AG04450 (cell line): Measurements from ENCODE around the gene KRT83. TPM values are rescaled to one million over a fixed set of nuclear protein-coding genes. Genes with fewer than 3 reads are reported as not detected.

Experiments
- CTCF ChIA-PET: fragments of 300-600, 350-600 bp; formaldehyde crosslinking; extraction: SDS; loops from one replicate; lab custom pipeline; 2022; ENCODE audit warnings: antibody characterized with exemption, inconsistent platforms; lab: Charles Lee
- POLR2A ChIA-PET: fragments of 350-600 bp; formaldehyde crosslinking; extraction: SDS; loops from one replicate; lab custom pipeline; 2021; ENCODE audit warnings: antibody characterized with exemption, inconsistent platforms; lab: Yijun Ruan, JAX
- DNase-seq: peaks from one replicate; pipeline ENCODE4 v3.0.0-alpha.2; 2011; ENCODE audit warnings: low read depth, low spot score
- H3K27ac ChIP-seq: one replicate; pipeline ENCODE4 v1.5.1; 2012; ENCODE audit warnings: low read depth, low read length, control low read depth
- H3K27me3 ChIP-seq: one replicate; pipeline ENCODE4 v1.6.0; 2012; ENCODE audit warnings: low read length; ENCODE audit not compliant: control insufficient read depth, insufficient read depth
- H3K4me3 ChIP-seq: 2 replicates; pipeline ENCODE4 v1.5.1; 2011; ENCODE audit warnings: mild to moderate bottlenecking, low read depth, low read length, control low read depth
- H3K9me3 ChIP-seq: 2 replicates; pipeline ENCODE4 v1.5.1; 2012; ENCODE audit warnings: low read length; ENCODE audit not compliant: control insufficient read depth, insufficient read depth
- polyA plus RNA-seq: library from polyadenylated mRNA; depleted of rRNA; stranded (reverse); fragments of >200 nt; gene quantifications from 2 replicates; pipeline ENCODE4 v1.2.3, GENCODE V29; 2011
- TF ChIP-seq, protein P1 (sequence below): IDR thresholded peaks from 2 replicates; pipeline ENCODE4 v1.5.1; 2011; ENCODE audit warnings: low read depth, low read length, control low read depth, inconsistent platforms

Gene KRT83
- polyA plus RNA-seq, 1 experiment: 0.04 TPM

DNA sequence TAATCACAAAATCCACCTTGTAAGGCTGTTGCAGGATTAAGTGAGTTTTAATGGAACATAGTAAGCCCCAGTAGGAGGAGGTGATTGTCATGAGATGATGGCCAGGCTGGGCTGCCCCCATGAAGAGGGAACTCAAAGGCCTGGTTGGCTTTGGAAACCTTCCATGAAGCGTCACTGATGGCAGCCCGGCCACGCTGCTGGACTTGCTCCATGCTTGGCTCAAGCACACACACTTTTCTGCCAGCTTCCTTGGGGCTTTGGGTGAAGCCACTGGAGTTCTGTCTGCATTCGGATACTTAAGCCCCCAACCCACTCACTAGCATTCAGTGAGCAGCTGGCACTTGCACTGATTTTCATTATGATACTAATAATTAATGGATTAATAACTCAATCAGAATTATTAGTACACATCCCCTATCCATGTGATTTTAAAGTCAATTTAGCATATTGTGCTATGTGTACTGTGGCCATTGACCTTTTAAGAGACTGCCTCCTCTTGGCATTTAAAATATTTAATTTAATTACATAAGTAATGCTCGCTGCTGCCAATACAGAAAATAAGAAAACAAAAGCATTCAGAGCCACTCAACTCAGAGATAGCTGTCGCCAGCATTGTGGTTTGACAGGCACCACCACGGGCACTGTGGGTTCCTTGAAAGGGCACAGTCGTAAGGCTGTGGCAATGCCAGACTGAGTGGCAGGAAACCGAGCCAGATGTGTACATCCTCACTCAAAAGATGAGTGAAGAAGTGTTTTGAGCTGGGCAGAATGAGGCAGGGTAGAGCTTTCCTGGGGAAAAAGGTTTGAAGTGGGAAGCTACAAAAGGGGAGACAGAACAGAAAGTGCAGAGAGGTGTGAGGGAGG lies 30.2 kb upstream of the KRT83 start:
- H3K27ac ChIP-seq: no peak overlapping the region
- H3K9me3 ChIP-seq: no peaks in the 10 kb centered on the region; the same call in 1 of the 2 replicates
- CTCF ChIA-PET: interaction anchor here (0.8 to 2.0 kb wide), 3 partner anchors 11 to 24 kb away, joined by 3 to 7 read pairs (median 3); no protein-coding TSS in a partner anchor
- TF ChIP-seq, protein P1, sequence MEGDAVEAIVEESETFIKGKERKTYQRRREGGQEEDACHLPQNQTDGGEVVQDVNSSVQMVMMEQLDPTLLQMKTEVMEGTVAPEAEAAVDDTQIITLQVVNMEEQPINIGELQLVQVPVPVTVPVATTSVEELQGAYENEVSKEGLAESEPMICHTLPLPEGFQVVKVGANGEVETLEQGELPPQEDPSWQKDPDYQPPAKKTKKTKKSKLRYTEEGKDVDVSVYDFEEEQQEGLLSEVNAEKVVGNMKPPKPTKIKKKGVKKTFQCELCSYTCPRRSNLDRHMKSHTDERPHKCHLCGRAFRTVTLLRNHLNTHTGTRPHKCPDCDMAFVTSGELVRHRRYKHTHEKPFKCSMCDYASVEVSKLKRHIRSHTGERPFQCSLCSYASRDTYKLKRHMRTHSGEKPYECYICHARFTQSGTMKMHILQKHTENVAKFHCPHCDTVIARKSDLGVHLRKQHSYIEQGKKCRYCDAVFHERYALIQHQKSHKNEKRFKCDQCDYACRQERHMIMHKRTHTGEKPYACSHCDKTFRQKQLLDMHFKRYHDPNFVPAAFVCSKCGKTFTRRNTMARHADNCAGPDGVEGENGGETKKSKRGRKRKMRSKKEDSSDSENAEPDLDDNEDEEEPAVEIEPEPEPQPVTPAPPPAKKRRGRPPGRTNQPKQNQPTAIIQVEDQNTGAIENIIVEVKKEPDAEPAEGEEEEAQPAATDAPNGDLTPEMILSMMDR: no peak
- H3K27me3 ChIP-seq: peaks cover 27% of the 10 kb centered on the region
- POLR2A ChIA-PET: no interaction called here
- no peak for DNase-seq
- H3K4me3 ChIP-seq: no peak overlapping the region

DNA sequence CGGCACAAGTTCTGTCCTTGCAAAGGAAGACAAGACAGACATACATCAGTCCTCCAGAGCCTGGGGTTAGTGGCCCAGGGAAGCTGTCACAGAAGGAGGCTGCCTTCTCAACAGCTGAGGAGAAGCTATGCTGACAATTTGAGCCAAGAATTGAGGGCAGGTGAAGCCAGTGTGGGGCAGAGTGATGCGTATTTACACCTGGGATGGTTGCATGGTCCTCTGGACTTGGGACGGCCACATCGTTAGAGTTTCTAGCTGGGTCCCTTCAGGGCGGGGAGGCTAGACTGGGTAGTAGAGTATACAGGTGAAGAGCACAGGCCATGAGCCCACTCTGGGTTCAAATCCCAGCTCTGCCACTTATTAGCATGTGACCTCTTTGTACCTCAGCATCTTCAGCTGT lies 29.6 kb upstream of the KRT83 start:
- Histone ChIP-seq H3K4me3 (no peak overlapping the region), H3K9me3 (no peaks in the 10 kb centered on the region; the same call in 1 of the 2 replicates), H3K27ac (no peak overlapping the region), H3K27me3 (peaks cover 30% of the 10 kb centered on the region)
- TF ChIP-seq, protein P1: no peak
- no peak for DNase-seq
- POLR2A ChIA-PET: no interaction called here
- CTCF ChIA-PET: interaction anchor here (0.6 to 1.4 kb wide), 2 partner anchors 11 to 16 kb away, joined by 3 read pairs; partner anchors contain the start of gene KRT85

DNA sequence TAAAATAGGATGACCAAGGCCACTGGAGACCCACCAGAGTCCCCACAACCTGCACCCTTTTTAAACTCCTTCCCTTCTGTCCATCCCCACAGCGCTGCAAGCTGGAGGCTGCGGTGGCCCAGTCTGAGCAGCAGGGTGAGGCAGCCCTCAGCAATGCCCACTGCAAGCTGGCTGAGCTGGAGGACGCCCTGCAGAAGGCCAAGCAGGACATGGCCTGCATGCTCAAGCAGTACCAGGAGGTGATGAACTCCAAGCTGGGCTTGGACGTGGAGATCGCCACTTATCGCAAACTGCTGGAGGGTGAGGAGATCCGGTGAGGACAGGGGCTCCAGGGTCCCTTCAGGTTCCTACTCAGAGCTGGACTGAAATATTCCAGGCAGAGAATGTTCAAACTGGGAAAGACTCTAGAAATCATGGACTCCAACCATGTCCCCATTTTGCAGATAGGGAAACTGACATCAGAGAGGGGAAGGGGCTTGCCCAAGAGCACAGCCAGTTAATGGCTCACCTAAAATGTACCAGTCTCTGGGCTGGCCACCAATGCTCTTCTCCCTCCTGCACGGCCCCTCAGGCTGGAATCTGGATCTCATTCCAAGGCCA lies 28.9 kb upstream of the KRT83 start:
- Histone ChIP-seq H3K27me3 (peaks cover 30% of the 10 kb centered on the region), H3K27ac (no peak overlapping the region), H3K4me3 (no peak overlapping the region), H3K9me3 (no peaks in the 10 kb centered on the region; the same call in 1 of the 2 replicates)
- DNase-seq: no peak
- TF ChIP-seq, protein P1: no peak
- ChIA-PET CTCF (interaction anchor here (0.6 to 1.4 kb wide), 3 partner anchors 12 to 42 kb away, joined by 3 read pairs; partner anchors contain the start of gene KRT85), POLR2A (no interaction called here)

DNA sequence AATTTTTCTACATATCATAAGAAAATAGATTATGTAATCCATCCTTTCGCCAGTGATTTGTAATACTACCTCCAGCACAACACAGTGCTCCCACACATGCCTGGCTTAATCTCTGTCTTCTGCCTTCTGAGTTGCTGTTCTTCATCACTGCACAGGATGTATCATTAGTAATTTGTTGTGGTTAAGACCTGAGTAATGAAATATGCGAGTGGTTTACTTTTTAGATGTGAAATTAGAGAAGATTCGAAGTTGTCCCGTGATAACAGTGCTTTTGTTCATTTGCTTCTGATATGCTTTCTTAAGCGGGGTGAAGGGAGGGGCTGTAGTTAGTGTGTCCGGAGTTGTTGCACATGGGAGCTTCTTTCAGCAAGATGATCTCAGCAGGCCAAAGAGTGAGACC lies 28.0 kb upstream of the KRT83 start:
- CTCF ChIA-PET: interaction anchor here (0.7 kb wide), 2 partner anchors 10 to 41 kb away, joined by 3 read pairs; no protein-coding TSS in a partner anchor
- Histone ChIP-seq H3K9me3 (peaks cover under 1% of the 10 kb centered on the region; the same call in 1 of the 2 replicates), H3K27me3 (peaks cover 30% of the 10 kb centered on the region), H3K27ac (no peak overlapping the region), H3K4me3 (no peak overlapping the region)
- TF ChIP-seq, protein P1: no peak
- no peak for DNase-seq
- POLR2A ChIA-PET: no interaction called here
